Nephron progenitor cell (in vitro differentiated cells): Measurements from ENCODE around the gene CAMTA1.
A peak's percentile ranks its signal among the peaks of the same experiment; 100 is the strongest.

ENCODE experiments used
- DNase-seq: peaks from one replicate; pipeline ENCODE4 v3.0.0; 2021
- H3K27ac Mint-ChIP-seq: 2 replicates; pipeline ENCODE4 v1.8.0; 2021; ENCODE audit warnings: mild to moderate bottlenecking, moderate library complexity, mixed read lengths
- H3K27me3 Mint-ChIP-seq: 2 replicates; pipeline ENCODE4 v1.8.0; 2021; ENCODE audit warnings: mild to moderate bottlenecking, low read depth, mixed read lengths; ENCODE audit not compliant: poor library complexity
- H3K36me3 Mint-ChIP-seq: 2 replicates; pipeline ENCODE4 v1.8.0; 2021; ENCODE audit warnings: low read depth, mixed read lengths
- H3K4me1 Mint-ChIP-seq: 2 replicates; pipeline ENCODE4 v1.8.0; 2021; ENCODE audit warnings: mixed read lengths
- H3K4me3 Mint-ChIP-seq: 2 replicates; pipeline ENCODE4 v1.8.0; 2021; ENCODE audit warnings: mild to moderate bottlenecking, moderate library complexity, mixed read lengths
- H3K9me3 Mint-ChIP-seq: 2 replicates; pipeline ENCODE4 v1.8.0; 2021; ENCODE audit warnings: mild to moderate bottlenecking, moderate library complexity, mixed read lengths
- CTCF ChIP-seq: fragments of 200-600 bp; sonication (generic); IDR thresholded peaks from 2 replicates; pipeline ENCODE4 v1.5.0; 2021; ENCODE audit warnings: antibody characterized with exemption

Gene CAMTA1

GRCh38 chr1:7284839-7285435 lies 499.7 kb downstream of the CAMTA1 start:
- DNase-seq: no peak
- H3K4me1 Mint-ChIP-seq: peaks cover 8% of the 10 kb centered on the region
- no peak for TF ChIP-seq CTCF
- H3K4me3 Mint-ChIP-seq: no peak overlapping the region
- H3K9me3 Mint-ChIP-seq: peaks cover 5% of the 10 kb centered on the region
- H3K27me3 Mint-ChIP-seq: peaks cover 19% of the 10 kb centered on the region
- no peaks in the 10 kb centered on the region for H3K36me3 Mint-ChIP-seq
- H3K27ac Mint-ChIP-seq: no peak overlapping the region

- Mint-ChIP-seq H3K4me1 (peaks cover 4% of the 10 kb centered on the region), H3K27ac (peak overlapping the region; percentile 63), H3K36me3 (no peaks in the 10 kb centered on the region), H3K9me3 (peaks cover 5% of the 10 kb centered on the region), H3K27me3 (peaks cover 19% of the 10 kb centered on the region), H3K4me3 (no peak overlapping the region)
- no peak for DNase-seq
- no peak for TF ChIP-seq CTCF
Observed at GRCh38 chr1:7285856-7286454, 500.7 kb downstream of the CAMTA1 start.

- H3K27me3 Mint-ChIP-seq: peaks cover 19% of the 10 kb centered on the region
- DNase-seq: no peak
Observed at GRCh38 chr1:7287013-7287412, 501.8 kb downstream of the CAMTA1 start.

GRCh38 chr1:7288992-7289391 lies 503.7 kb downstream of the CAMTA1 start:
- H3K9me3 Mint-ChIP-seq: peaks cover 5% of the 10 kb centered on the region
- H3K27me3 Mint-ChIP-seq: peaks cover 17% of the 10 kb centered on the region
- no peaks in the 10 kb centered on the region for H3K36me3 Mint-ChIP-seq
- TF ChIP-seq CTCF: no peak
- no peak overlapping the region for H3K4me3 Mint-ChIP-seq
- H3K4me1 Mint-ChIP-seq: peaks cover 31% of the 10 kb centered on the region
- no peak overlapping the region for H3K27ac Mint-ChIP-seq
- no peak for DNase-seq

More at GRCh38 chr1:7287013-7287412, 501.8 kb downstream of the CAMTA1 start:
- no peaks in the 10 kb centered on the region for H3K36me3 Mint-ChIP-seq
- H3K4me1 Mint-ChIP-seq: peaks cover 13% of the 10 kb centered on the region
- H3K9me3 Mint-ChIP-seq: peaks cover 5% of the 10 kb centered on the region
- H3K27ac Mint-ChIP-seq: no peak overlapping the region
- H3K4me3 Mint-ChIP-seq: no peak overlapping the region
- TF ChIP-seq CTCF: no peak

GRCh38 chr1:7289694-7290093 lies 504.4 kb downstream of the CAMTA1 start:
- Mint-ChIP-seq H3K9me3 (peaks cover 5% of the 10 kb centered on the region), H3K27me3 (peaks cover 17% of the 10 kb centered on the region), H3K4me3 (no peak overlapping the region), H3K36me3 (no peaks in the 10 kb centered on the region), H3K27ac (no peak overlapping the region), H3K4me1 (peaks cover 34% of the 10 kb centered on the region)
- DNase-seq: no peak
- TF ChIP-seq CTCF: no peak
